IgD-negative memory B cell (primary cell): ENCODE measurements around the gene FBXW9. TPM values are rescaled to one million over a fixed set of nuclear protein-coding genes. Genes with fewer than 3 reads are reported as not detected.

ENCODE experiments used
- polyA plus RNA-seq: library from polyadenylated mRNA; unstranded; fragments of 300-500 nt; fragmentation: Illumina TruSeq; gene quantifications from one replicate; pipeline ENCODE4 v1.2.3, GENCODE V29; 2021

Gene FBXW9
- polyA plus RNA-seq, 1 donor from 2014 or later: 5.1 TPM

Other genes with a start within 250 kb of the FBXW9 start
- gene ZNF709, start 211.8 kb downstream of the FBXW9 start, polyA plus RNA-seq: 2.6 TPM
- gene ZNF564, start 145.1 kb downstream of the FBXW9 start, polyA plus RNA-seq: 16.2 TPM
- 6.7 TPM for gene ZNF490, start 85.8 kb downstream of the FBXW9 start, polyA plus RNA-seq
- gene ZNF791, start 85.7 kb downstream of the FBXW9 start, polyA plus RNA-seq: 13.3 TPM
- gene MAN2B1, start 29.9 kb downstream of the FBXW9 start, polyA plus RNA-seq: 99.6 TPM
- gene WDR83, start 29.8 kb downstream of the FBXW9 start, polyA plus RNA-seq: 18.4 TPM
- gene DHPS, start 14.8 kb downstream of the FBXW9 start, polyA plus RNA-seq: 111 TPM
- gene GNG14, start 8.6 kb downstream of the FBXW9 start, polyA plus RNA-seq: not detected
- gene TNPO2, start 27.3 kb upstream of the FBXW9 start, polyA plus RNA-seq: 4.2 TPM
- 299 TPM for gene TRIR, start 38.1 kb upstream of the FBXW9 start, polyA plus RNA-seq
- 64.2 TPM for gene GET3, start 40.9 kb upstream of the FBXW9 start, polyA plus RNA-seq
- gene BEST2, start 55.2 kb upstream of the FBXW9 start, polyA plus RNA-seq: not detected
- 6.6 TPM for gene HOOK2, start 78.9 kb upstream of the FBXW9 start, polyA plus RNA-seq
- gene JUNB, start 94.9 kb upstream of the FBXW9 start, polyA plus RNA-seq: 955 TPM
- 195 TPM for gene PRDX2, start 105.2 kb upstream of the FBXW9 start, polyA plus RNA-seq
- 6.4 TPM for gene THSD8, start 105.4 kb upstream of the FBXW9 start, polyA plus RNA-seq
- 27.4 TPM for gene RNASEH2A, start 110.0 kb upstream of the FBXW9 start, polyA plus RNA-seq
- not detected for gene RTBDN, start 137.9 kb upstream of the FBXW9 start, polyA plus RNA-seq
- 1.2 TPM for gene MAST1, start 141.9 kb upstream of the FBXW9 start, polyA plus RNA-seq
- gene DNASE2, start 184.8 kb upstream of the FBXW9 start, polyA plus RNA-seq: 49.6 TPM
- gene KLF1, start 190.6 kb upstream of the FBXW9 start, polyA plus RNA-seq: not detected
- 13.5 TPM for gene GCDH, start 194.5 kb upstream of the FBXW9 start, polyA plus RNA-seq
- not detected for gene SYCE2, start 222.7 kb upstream of the FBXW9 start, polyA plus RNA-seq
- 56.8 TPM for gene FARSA, start 237.1 kb upstream of the FBXW9 start, polyA plus RNA-seq
- gene CALR, start 242.0 kb upstream of the FBXW9 start, polyA plus RNA-seq: 158 TPM
- 132 TPM for gene RAD23A, start 249.2 kb upstream of the FBXW9 start, polyA plus RNA-seq